Muscle of leg (tissue), 11 donors: ENCODE data around the gene SLC22A14. TPM values are rescaled to one million over a fixed set of nuclear protein-coding genes. Genes with fewer than 3 reads are reported as not detected.
"Not testable (repeated sequence)": the region's sequence is repeated elsewhere in the genome, so short reads cannot be mapped to it uniquely, and the experiment has no call there.

ENCODE experiments used
- DNase-seq: peaks from one replicate; pipeline ENCODE4 v3.0.0; 2013
- H3K27ac ChIP-seq: one replicate; pipeline ENCODE4 v1.5.1; 2013; ENCODE audit warnings: mild to moderate bottlenecking, low read length, control low read depth
- H3K27me3 ChIP-seq: one replicate; pipeline ENCODE4 v1.6.1; 2013; ENCODE audit warnings: low read length; ENCODE audit not compliant: control insufficient read depth, insufficient read depth
- H3K36me3 ChIP-seq: one replicate; pipeline ENCODE4 v1.6.1; 2013; ENCODE audit warnings: low read length; ENCODE audit not compliant: control insufficient read depth, insufficient read depth
- H3K4me1 ChIP-seq: one replicate; pipeline ENCODE4 v1.6.1; 2013; ENCODE audit warnings: low read length; ENCODE audit not compliant: control insufficient read depth, insufficient read depth
- H3K4me3 ChIP-seq: one replicate; pipeline ENCODE4 v1.5.1; 2013; ENCODE audit warnings: low read length, control low read depth
- H3K9me3 ChIP-seq: replicated peaks from 2 replicates; pipeline ENCODE4 v1.6.1; 2013; ENCODE audit warnings: low read depth, low read length; ENCODE audit not compliant: control insufficient read depth
- WGBS: methylation state at CpG from one replicate; pipeline ENCODE4 v1.1.5; 2013; ENCODE audit warnings: missing lambda C conversion rate; ENCODE audit not compliant: insufficient coverage; 5-methylcytosine and 5-hydroxymethylcytosine counted together
- polyA plus RNA-seq, 8 donors: library from polyadenylated mRNA; unstranded; fragments of 120-200 nt; gene quantifications; one replicate each; pipeline versions ENCODE4 v1.2.1 to v1.2.3, GENCODE V29; 2013; ENCODE audit warnings: inconsistent platforms in 1 of 8, low replicate concordance in 1 of 8; ENCODE audit not compliant: insufficient read length in 8 of 8, insufficient read depth in 1 of 8
- total RNA-seq: library from RNA; stranded (reverse); fragments of 120-200 nt; gene quantifications from one replicate; pipeline ENCODE4 v1.2.4, GENCODE V29; 2013

SLC22A14 gene
- total and polyA plus RNA-seq, 9 donors, result 0.09 to 0.25 (median 0.18) TPM

DNA sequence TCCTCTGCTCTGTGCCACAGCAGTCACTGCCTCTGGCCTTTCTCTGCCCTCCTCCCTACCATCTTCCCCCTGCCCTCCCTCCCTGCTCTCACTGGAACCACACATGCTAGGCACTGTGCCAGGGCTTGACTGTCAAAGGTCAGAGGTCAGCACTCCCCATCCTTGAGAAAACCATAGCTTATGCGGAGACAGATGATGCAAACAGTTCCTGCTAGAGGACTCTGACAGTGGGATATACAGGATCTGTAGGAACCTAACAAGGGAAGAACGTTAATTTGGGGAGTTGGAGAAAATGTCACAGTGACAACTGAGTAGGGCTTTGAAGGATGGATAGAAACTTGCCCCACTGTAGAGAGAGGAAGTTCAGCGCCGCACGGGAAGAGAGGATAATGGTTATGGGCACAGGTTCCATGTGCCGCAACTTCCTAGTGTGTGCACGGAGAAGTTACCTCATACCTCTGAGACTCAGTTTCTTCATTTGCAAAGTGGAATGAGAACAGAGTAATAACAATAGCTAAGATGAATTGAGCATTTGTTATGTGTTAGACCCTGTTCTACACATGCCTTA is 35.2 kb downstream of the SLC22A14 start:
- H3K36me3 ChIP-seq, result no peaks in the 10 kb centered on the region
- H3K4me1 ChIP-seq, result peaks cover 4% of the 10 kb centered on the region
- WGBS, result 88% methylated on average over 1 of the region's 7 CpGs
- no peak for DNase-seq
- H3K9me3 ChIP-seq, result no peaks in the 10 kb centered on the region
- H3K27ac ChIP-seq, result no peak overlapping the region
- no peak overlapping the region for H3K4me3 ChIP-seq
- H3K27me3 ChIP-seq, result no peaks in the 10 kb centered on the region

DNA sequence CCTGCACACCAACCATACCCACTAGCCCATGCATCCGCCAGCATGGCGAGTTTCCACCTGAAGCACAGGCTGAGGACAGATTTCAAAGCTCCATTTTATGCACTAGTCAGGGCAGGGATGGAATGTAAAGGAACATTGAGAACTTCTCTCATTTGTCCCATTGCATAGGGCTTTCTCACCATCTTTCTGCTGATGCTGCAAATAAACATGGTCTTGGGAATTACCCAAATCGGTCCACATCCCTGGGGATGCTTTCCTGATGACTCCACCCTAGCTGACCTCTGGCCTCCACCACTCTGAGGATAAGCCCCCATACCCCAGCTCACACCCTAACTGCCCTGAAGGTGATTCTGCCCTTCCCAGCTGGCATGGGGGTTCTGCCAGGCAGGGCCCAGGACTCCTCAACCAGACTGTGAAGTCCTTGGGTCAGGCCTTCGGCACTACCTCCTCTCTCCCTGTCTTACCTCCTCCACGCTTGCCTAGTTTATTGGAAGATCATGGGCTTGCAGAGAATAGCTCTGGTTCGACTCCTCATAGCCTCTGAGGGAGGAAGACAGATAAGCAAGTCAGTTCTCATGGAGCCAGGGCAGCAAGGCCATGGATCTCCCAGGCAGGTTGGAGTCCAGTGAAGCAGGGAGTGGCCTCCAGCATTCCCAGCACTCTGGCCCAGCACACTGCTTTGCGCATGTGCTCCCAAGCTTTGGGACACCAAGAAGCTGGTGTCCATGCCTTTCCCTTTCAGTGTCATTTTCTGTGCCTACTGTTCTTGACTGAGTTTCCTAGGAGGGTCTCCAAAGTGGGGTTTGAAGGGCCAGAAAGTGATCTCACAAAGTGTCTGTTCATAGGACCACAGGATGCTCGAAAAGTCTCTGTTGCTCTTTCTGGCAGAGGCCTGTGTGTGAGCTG is 36.9 kb downstream of the SLC22A14 start:
- H3K9me3 ChIP-seq, result no peaks in the 10 kb centered on the region
- WGBS, result 86% methylated on average over 6 of the region's 8 CpGs
- H3K27me3 ChIP-seq, result no peaks in the 10 kb centered on the region
- H3K36me3 ChIP-seq, result no peaks in the 10 kb centered on the region
- no peak for DNase-seq
- peaks cover 4% of the 10 kb centered on the region for H3K4me1 ChIP-seq
- H3K27ac ChIP-seq, result no peak overlapping the region
- no peak overlapping the region for H3K4me3 ChIP-seq

DNA sequence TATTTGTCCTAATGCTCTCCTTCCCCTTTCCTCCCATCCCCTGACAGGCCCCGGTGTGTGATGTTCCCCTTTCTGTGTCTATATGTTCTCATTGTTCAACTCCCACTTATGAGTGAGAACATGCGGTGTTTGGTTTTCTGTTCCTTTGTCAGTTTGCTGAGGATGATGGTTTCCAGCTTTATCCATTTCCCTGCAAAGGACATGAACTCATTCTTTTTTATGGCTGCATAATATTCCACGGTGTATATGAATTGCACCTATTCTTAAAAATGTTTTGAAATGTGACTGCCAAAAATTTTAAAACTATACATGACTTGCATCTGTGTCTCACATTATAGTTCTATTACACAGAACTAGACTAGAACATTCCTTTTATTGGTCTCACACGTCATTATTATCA is 38.5 kb downstream of the SLC22A14 start:
- DNase-seq, H3K9me3 ChIP-seq, H3K36me3 ChIP-seq, H3K4me3 ChIP-seq, H3K4me1 ChIP-seq, H3K27ac ChIP-seq, H3K27me3 ChIP-seq: not testable (repeated sequence)
- no CpG with 5 or more reads among the region's 4 CpGs for WGBS

- Histone ChIP-seq H3K9me3 (no peaks in the 10 kb centered on the region), H3K4me1 (no peaks in the 10 kb centered on the region), H3K4me3 (no peak overlapping the region), H3K36me3 (no peaks in the 10 kb centered on the region), H3K27me3 (peaks cover 5% of the 10 kb centered on the region), H3K27ac (no peak overlapping the region)
- WGBS, result no CpG with 5 or more reads among the region's 1 CpG
- DNase-seq, result no peak
Observed at GRCh38 chr3:38323060-38323459, 41.0 kb downstream of the SLC22A14 start.

- Histone ChIP-seq H3K36me3 (no peaks in the 10 kb centered on the region), H3K9me3 (no peaks in the 10 kb centered on the region), H3K4me1 (no peaks in the 10 kb centered on the region), H3K27ac (no peak overlapping the region), H3K27me3 (peaks cover 5% of the 10 kb centered on the region), H3K4me3 (no peak overlapping the region)
- 60% methylated on average over 1 of the region's 2 CpGs for WGBS
- DNase-seq, result no peak
Observed at GRCh38 chr3:38325256-38325655, 43.2 kb downstream of the SLC22A14 start.

- H3K4me3 ChIP-seq, result no peak overlapping the region
Observed at GRCh38 chr3:38327335-38328009, 45.4 kb downstream of the SLC22A14 start.

DNA sequence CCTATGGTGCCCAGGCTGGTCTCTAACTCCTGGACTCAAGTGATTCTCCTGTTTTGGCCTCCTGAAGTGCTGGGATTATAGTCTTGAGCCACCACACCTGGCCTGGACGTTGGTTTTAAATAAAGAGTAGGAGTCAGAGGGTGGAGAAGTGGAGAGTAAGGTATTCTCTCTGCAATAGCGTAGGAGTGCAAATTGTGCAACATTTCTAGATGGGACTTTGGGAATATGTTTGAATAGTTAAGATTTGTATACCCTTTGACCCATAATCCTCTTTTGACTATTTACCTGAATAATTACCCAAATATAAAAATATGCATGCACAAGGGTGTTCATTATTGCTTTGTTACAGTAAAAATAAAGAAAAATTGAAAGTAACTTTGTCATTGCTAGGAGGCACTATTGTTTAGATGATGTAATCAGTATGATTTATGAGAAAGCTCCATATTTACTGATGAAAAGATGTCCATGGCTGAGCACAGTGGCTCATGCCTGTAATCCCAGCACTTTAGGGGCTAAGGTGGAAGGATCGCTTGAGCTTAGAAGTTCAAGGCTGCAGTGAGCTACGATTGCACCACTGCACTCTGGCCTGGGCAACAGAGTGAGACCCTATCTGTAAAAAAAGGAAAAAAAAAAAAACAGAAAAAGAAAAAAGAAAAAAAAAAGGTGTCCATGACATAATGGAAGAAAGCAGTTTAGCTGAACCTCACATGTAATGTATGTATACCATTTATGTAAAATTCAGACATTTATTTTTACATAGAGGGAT is 49.3 kb downstream of the SLC22A14 start:
- Histone ChIP-seq H3K4me1 (no peaks in the 10 kb centered on the region), H3K9me3 (no peaks in the 10 kb centered on the region), H3K27ac (no peak overlapping the region), H3K4me3 (no peak overlapping the region), H3K27me3 (no peaks in the 10 kb centered on the region), H3K36me3 (no peaks in the 10 kb centered on the region)
- WGBS, result 80% methylated on average over 2 of the region's 4 CpGs
- DNase-seq, result no peak

More at GRCh38 chr3:38327335-38328009, 45.4 kb downstream of the SLC22A14 start:
- Histone ChIP-seq H3K36me3 (no peaks in the 10 kb centered on the region), H3K9me3 (no peaks in the 10 kb centered on the region), H3K27me3 (peaks cover 5% of the 10 kb centered on the region), H3K27ac (no peak overlapping the region), H3K4me1 (no peaks in the 10 kb centered on the region)
- no peak for DNase-seq

GRCh38 chr3:38332201-38332600 is 50.1 kb downstream of the SLC22A14 start:
- 100% methylated on average over 1 of the region's 3 CpGs for WGBS

GRCh38 chr3:38334142-38335055 is 52.3 kb downstream of the SLC22A14 start:
- DNase-seq, result no peak
- H3K4me3 ChIP-seq, result no peak overlapping the region
- 69% methylated on average over 4 of the region's 5 CpGs for WGBS

More at GRCh38 chr3:38332201-38332600, 50.1 kb downstream of the SLC22A14 start:
- Histone ChIP-seq H3K4me1 (no peaks in the 10 kb centered on the region), H3K4me3 (no peak overlapping the region), H3K9me3 (no peaks in the 10 kb centered on the region), H3K27me3 (no peaks in the 10 kb centered on the region), H3K36me3 (no peaks in the 10 kb centered on the region), H3K27ac (no peak overlapping the region)
- no peak for DNase-seq

More at GRCh38 chr3:38334142-38335055, 52.3 kb downstream of the SLC22A14 start:
- Histone ChIP-seq H3K4me1 (no peaks in the 10 kb centered on the region), H3K27ac (no peak overlapping the region), H3K27me3 (no peaks in the 10 kb centered on the region), H3K36me3 (no peaks in the 10 kb centered on the region), H3K9me3 (no peaks in the 10 kb centered on the region)
